GM19468 (cell line): ENCODE results near the gene STEAP3.
A peak's percentile ranks its signal among the peaks of the same experiment; 100 is the strongest.
"Not testable (repeated sequence)": the region's sequence is repeated elsewhere in the genome, so short reads cannot be mapped to it uniquely, and the experiment has no call there.

Source experiments
- ATAC-seq: cut with Tn5 transposase; IDR thresholded peaks from one replicate; pipeline ENCODE4 v1.9.1; 2021; ENCODE audit warnings: mild to moderate bottlenecking, moderate library complexity, moderate number of reproducible peaks; ENCODE audit not compliant: unreplicated experiment; ENCODE audit errors: extremely low read depth

STEAP3 gene

GRCh38 chr2:119259296-119259860 is 35.7 kb downstream of the STEAP3 start:
- no peak for ATAC-seq

- ATAC-seq: no peak
Measured at GRCh38 chr2:119260646-119261492, 37.2 kb downstream of the STEAP3 start.

- no peak for ATAC-seq
Measured at GRCh38 chr2:119261493-119262225, 38.0 kb downstream of the STEAP3 start.

- no peak for ATAC-seq
Measured at GRCh38 chr2:119263025-119263424, 39.4 kb downstream of the STEAP3 start.

- no peak for ATAC-seq
Measured at GRCh38 chr2:119263656-119264055, 40.0 kb downstream of the STEAP3 start.

GRCh38 chr2:119264781-119265692 is 41.4 kb downstream of the STEAP3 start:
- peak; percentile 69 for ATAC-seq

- no peak for ATAC-seq
Measured at GRCh38 chr2:119265693-119266066, 42.0 kb downstream of the STEAP3 start.

- no peak for ATAC-seq
Measured at GRCh38 chr2:119266091-119266589, 42.5 kb downstream of the STEAP3 start.

- ATAC-seq: no peak
Measured at GRCh38 chr2:119267604-119268003, 44.0 kb downstream of the STEAP3 start.

GRCh38 chr2:119276864-119277263 is 53.2 kb downstream of the STEAP3 start:
- ATAC-seq: no peak

GRCh38 chr2:119278385-119278784 is 54.8 kb downstream of the STEAP3 start:
- ATAC-seq: not testable (repeated sequence)

GRCh38 chr2:119278946-119279345 is 55.3 kb downstream of the STEAP3 start:
- no peak for ATAC-seq

- ATAC-seq: no peak
Measured at GRCh38 chr2:119279666-119280065, 56.0 kb downstream of the STEAP3 start.

- ATAC-seq: no peak
Measured at GRCh38 chr2:119280680-119281079, 57.0 kb downstream of the STEAP3 start.

GRCh38 chr2:119282146-119282995 is 58.7 kb downstream of the STEAP3 start:
- ATAC-seq: no peak

GRCh38 chr2:119282996-119283511 is 59.4 kb downstream of the STEAP3 start:
- ATAC-seq: no peak

GRCh38 chr2:119283873-119284331 is 60.3 kb downstream of the STEAP3 start:
- no peak for ATAC-seq

GRCh38 chr2:119286661-119287060 is 63.0 kb downstream of the STEAP3 start:
- ATAC-seq: no peak

- no peak for ATAC-seq
Measured at GRCh38 chr2:119288576-119288975, 64.9 kb downstream of the STEAP3 start.
